8988T (cell line): ENCODE measurements around the gene C16orf78.
A peak's percentile ranks its signal among the peaks of the same experiment; 100 is the strongest.

Source experiments
- DNase-seq: peaks from one replicate; pipeline ENCODE4 v3.0.0; 2011

The C16orf78 gene

DNA sequence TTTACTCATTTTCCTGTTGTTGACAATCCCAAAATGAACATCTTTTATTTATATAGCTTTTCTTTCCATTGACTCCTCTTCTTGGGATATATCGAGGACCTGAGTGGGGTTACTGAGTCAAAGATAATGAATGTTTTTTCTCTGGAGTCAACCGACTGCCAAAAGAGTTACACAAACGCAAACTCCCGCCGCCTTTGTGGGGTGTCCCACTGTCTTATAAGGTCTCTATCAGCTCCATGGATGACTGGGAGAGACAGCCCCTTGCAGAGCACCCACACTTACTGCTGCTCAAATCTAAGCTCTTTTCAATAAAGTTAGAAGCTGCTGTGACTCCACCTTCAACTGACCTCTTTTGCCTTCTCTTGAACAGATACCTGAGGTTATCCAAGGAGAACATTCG, 25.2 kb downstream of the C16orf78 start:
- DNase-seq, result no peak

DNA sequence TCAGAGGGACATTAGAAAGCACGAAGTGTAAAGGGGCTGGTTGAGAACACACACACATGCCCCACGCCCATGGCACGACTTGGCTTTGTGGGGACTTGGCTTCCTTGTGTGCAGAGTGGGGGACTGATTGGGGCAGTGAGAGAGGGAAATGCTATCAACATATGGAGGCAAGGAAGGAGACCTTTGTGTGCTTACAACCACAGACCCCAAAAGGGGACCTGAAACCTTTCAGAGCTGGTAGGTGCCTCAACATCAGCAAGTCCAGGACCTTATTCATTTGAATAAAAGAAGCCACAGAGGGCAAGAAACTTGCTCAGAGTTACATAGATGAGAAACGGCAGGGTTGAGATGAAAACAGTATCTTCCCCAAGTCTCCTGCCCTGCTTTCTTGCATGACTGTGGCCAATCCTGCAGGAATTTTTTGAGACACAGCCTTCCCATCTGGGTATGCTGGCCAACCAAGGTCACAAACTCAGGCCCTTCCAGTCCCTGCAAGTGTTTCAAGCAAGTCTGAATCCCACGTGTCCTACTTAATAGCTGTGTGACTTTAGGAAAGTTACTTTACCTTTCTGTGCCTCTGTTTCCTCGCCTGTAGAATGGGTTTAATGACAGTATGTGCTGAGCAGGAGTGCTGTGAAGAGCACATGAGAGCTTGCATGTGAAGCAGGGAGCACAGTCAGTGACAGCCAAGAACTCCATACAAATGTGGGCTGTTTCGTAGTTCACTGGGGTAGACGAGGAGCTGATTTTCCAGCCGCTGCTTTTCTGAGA, 26.2 kb downstream of the C16orf78 start:
- no peak for DNase-seq

DNA sequence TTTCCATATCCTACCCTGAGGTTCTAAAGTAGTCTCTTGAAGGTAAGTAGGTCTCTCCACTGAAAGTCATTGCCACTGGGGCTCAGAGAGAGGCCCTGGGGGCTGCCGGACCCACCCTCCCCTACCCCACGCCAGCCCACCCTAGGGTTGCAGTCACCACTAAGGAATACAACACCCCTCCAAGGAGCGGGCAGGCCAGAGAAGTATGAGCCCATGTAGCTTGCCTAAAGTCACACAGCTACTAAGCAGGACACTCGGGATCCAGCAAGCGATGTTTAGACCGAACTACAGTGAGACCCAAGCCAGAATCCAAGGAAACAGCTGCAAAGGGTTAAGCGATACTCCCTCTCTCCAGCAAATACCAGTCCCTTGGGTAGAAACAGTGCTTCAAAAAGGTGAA, 27.0 kb downstream of the C16orf78 start:
- DNase-seq, result no peak

DNA sequence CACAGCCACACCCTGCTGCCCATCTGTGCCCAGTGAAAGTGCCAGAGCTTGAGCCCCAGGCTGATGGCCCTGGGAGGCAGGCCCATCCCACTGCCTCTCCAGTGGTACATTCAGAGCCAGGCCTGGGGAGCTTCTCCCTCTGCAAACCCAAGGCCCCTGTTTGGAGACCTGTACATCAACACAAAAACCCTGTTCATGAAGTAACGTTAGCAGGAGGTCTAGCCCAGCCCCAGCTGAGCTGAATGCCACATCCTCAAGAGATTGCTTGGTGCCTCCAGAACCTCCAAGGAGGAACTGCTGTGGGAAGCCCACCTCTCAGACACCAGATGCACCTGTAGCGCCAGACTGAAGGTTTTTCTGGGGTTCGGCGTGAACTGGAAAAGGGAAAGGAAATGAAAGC, 31.5 kb downstream of the C16orf78 start:
- DNase-seq, result no peak

DNA sequence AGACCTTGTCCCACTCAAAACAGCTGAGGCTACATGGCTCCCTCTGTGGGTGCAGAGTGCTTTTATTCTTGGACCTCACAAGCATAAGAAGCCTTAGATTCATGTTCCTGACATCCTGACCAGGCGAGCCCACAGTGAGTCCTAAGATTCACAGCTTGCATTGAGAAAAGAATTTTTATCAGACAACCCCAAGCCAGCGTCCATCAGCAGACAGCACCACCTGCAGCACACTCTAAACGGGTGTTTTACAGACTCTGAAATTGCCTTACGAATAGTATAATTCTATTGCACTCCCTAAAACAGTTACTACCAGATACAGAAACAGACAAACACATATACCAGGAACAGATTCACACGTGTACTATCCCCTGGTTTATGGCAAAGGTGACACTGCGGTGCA, 31.9 kb downstream of the C16orf78 start:
- DNase-seq, result no peak

DNA sequence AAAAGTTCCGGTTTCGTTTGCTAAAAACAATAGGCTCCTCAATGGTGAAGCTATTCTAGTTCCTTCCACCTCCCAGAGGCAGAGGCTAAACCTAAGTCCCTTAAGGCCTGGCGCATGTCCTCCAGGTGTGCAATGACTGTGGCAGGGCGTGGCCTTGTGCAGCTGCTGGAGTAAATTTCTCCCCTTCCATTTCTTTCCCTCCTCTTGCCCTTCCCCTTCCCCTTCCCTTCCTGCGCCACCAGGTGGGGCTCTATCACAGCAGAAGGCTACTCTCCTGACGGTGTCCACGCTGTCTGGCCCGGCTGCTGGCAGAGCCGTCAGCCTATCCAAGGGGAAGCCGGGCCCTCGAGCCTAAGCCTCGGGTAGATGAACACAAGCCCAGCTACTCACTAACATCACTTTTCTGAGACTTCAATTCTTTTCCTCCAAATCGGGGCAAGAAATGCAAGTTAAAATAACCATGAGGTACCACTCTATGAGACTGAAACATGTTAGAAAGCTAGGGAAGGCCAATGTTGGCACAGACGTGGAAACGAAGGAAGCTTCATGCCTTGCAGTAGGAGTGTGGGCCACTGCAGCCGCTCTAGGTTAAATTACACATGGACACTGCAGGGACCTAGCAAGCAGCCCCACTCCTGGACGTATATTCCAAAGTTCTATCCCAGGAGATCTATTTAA, 34.4 kb downstream of the C16orf78 start:
- DNase-seq, result peak; percentile 79

DNA sequence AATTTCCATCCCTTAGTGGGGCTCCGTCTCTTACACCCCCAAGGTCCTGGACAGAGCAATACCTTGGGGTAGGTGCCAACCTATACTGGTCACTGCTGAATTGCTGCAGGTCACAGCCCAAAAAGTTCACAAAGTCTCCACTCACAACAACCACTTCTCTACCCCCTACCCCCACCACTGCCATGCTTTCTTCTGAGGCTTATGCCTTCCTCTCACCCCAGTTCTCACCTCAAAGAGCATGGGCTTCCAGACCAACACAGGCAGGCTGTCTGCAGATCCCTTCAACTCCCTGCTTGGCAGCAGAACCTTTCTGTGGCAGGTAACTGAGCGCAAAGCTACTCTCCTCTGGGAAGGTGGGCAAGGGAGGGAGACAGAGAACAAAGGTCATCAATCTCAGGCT, 35.5 kb downstream of the C16orf78 start:
- no peak for DNase-seq

DNA sequence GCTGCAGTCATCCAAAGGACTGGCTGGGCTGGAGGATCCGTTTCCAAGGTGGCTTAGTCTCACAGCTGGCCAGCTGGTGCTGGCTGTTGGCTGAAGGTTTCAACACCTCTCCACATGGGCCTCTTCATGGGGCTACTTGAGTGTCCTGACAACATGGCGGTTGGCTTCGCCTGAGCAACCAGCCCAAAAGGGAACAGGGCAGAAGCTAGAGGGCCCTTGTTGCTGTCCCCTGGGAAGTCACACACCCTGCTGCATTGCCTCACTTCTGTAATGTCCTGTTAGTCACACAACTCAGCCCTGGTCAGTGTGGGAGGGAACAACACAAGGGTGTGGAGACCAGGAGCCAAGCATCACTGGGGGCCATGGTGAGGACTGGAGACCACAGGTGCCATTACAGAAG, 36.6 kb downstream of the C16orf78 start:
- DNase-seq, result no peak

DNA sequence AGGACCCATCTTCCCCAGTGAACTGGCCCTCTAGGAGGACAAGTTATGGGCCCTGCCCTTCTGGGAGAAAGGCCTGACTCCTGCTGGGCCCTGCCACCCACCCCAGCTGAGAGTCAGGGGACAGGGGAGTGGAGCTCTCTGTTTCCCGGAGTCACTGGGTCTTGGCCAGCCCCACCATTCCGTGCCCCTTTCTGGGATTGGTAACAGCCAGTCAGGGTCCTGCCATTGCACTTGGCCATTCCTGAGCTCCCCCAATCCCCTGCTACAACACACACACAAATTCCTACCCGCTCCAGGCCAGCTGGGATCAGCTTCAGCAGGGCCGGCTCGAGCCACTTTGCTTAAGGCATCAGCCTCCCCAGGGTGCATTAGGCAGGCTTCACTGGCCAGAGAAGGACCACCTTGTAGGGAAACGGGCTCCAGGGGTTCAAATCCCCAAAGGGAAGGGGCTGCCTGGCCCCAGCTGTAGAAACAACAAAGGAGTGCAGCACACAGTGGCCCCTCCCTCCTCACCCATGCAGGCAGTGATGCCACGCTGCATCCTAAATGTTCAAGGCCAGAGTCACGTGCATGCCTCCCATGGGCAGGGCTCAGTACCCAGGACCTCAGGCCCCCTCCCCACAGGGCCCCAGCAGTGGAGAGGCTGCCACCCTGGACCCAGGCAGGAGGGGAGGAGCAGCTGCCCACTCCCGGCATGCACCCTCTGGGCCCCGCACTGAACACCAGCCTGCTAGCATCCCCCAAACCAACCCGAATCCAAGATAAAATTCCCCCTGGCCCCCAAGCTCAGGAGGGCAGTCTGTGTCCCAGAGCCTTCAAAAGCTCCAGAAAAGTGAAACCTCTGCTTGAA, 37.7 kb downstream of the C16orf78 start:
- no peak for DNase-seq

DNA sequence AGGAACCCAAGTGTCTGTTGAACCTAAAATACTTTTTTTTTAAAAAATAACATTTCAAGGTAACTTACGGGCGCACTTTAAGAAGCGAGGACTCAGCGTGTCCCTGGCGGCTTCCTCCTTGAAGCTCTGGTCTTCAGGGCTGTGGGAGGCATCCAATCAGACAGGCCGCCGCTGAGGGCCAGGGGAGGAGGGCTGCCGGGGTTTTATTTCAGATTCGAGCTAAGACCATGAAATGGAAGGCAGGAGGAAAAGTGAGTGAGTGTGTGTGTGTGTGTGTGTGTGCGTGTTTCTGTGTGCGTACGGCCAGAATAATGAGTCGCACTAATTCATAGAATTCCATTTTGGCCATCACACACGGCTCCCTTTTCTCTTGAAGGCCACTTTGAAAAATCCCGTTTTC, 41.1 kb downstream of the C16orf78 start:
- DNase-seq, result no peak

DNA sequence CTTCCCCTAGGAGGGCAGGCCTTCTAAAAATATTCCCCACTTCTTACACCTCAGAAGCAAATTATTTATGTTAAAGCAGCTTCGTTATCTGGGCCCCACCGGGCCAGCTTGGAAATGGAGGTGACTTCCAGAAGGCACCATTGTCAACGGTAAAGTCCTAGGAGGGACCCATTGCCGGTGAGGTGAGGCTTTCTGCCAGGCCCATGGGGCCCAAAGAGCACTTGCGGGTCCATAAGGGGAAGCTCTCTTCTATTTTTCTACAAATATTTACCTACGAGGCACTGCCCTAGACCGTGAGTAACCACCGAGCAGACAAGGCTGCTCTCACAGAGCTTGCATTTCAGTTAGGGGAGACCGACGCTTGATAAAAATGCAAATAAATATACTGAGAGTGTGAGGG, 41.5 kb downstream of the C16orf78 start:
- no peak for DNase-seq

DNA sequence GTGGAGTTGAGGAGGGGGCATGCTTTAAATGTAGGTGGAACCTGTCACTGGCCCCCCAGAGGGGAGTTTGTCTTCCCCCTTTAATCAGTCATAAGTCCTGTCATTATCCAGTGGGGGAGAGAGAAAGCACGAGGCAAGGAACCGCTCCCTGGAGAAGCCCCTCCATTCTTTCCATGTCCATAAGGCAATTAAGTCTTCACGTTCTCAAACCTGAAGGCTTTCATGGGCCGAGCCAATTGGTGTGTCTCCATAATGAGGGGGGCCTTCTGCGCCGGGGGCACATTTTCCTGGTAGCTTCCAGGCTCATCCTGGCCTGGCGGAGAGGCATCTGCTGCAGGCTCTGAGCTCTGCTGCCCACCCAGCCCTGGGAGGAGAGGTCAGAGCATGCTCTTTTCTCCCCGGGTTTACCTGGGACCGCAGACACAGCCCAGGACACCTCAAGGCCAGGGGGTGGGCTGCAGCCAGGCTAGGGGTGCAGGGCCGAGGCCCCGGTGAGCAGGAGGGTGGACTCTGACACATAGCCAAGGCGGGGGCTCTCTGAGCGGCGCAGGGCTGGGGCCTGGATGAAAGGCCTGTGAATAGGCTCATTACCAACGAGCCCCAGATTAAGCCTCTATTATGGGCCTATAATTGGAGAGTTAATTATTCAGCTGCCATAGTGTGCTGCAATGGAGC, 42.5 kb downstream of the C16orf78 start:
- no peak for DNase-seq

DNA sequence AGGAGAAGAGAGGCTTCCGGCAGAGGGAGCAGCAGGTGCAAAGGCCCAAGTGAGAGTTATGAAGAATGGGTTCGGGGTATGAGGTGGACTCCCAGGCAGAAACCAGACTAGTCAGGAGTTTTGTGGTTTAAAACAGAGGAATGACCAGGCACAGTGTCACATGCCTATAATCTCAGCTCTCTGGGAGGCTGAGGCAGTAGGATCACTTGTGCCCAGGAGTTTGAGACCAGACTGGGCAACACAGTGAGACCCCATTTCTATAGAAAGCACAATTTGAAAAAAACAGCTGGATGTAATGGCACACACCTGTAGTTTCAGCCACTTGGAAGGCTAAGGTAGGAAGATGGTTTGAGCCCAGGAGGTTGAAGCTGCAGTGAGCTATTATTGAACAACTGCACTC, 43.8 kb downstream of the C16orf78 start:
- DNase-seq, result no peak

DNA sequence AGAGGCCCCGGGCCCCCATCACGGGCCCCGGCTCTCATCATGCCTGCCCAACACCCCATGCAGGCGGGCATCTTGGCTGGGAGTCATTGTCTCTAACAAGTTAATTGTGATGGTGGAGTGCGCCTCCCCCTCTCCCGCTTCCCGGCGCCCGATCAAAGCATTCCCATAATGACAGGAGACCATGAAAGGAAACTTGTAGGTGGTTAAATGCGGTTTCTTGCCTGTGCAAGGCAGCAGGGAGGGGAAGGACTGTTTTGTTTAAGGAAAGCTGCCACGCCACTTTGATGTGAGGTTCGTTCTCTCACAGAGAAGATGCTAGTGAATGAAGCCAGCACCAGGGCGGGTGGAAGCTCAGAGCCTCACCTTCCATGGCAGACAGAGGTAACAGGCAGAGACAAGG, 45.4 kb downstream of the C16orf78 start:
- no peak for DNase-seq

DNA sequence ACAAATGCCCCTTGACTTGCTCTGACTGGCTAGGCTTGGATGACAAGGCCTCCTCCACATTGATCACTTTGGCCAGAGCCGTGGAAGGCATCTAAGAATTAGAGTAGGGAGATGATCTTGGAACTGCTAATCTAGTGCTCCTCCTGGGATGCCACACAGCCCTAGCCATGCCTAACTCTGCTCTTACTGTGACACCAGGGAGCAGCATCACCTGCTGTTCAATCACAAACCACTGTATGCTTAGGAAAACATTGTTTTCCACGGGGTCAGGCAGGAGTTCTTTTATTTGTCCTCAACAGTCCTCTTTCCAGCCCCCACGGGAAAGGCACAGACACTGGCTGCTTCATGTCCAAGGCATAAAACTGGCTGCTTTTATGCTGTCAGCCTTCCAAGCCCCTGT, 46.3 kb downstream of the C16orf78 start:
- no peak for DNase-seq

DNA sequence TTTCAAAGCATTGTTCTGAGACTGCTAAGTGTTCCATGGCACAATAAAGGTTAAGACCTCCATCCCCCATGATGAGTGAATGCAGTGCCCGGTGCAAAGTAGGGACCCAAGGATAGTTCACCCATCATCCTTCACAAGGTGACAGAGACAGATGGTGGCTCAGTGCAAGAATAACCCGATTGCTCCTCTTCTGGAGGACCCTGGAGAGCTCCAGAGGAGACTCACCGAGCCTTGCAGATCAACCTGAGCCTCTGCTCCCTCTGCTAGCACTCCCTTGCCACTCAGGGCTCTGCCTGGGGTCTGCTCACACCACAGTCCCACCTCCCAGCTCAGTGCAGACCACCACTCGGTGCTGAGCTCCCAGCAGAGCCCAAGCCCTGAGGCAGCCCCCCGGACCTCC, 49.3 kb downstream of the C16orf78 start:
- no peak for DNase-seq

DNA sequence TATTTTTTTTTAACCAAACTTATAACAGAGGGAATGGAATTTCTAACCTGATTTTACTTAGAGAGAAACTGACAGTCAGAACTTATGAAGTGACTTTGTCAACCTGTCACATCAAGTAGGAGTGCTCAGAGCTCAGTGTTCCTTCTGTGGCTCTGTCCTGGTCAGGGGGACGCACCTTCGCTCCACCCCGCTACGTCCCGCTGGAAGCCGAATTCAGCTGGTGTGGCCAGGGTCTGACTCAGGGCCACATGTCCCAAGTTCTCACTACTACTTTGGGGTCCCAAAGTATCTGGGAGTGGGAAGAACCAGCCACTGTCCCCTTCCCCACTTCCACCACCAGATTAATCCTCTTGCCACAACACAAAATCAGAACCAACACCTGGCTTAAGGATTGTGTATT, 51.4 kb downstream of the C16orf78 start:
- DNase-seq, result no peak

DNA sequence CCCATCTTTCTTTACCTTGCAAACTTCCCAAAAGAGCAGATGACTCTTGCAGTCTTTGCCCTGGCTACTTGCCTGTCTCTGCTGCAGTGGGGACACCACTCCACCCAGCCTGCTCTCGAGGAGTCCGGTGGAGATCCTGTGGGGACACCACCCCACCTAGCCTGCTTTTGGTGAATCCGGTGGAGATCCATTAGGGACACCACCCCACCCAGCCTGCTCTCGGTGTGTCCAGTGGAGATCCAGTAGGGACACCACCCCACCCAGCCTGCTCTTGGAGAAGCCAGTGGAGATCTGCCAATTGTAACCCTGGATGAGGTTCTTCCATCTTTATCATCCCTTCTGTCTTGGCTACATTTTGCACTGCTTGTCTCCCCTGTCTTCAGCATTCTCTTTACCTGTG, 54.2 kb downstream of the C16orf78 start:
- DNase-seq, result no peak

DNA sequence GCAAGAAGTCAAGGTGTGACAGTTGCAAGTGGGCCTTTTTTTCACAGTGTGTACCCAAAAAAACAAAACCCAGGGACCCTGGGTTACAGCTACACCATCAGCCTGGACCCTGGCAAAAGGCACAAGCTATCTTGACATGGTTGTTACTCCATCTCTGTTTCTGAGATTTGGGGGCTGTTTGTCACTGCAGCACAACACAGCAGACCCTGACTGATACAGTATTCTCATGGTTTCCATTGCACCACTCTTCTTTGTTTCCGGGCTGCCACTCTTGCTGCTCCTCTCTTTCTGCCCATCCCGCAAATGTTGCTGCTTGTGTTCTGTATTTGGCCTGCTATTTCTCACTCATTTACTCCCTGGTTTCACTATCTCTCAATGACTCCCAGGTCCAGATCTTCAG, 55.2 kb downstream of the C16orf78 start:
- no peak for DNase-seq

DNA sequence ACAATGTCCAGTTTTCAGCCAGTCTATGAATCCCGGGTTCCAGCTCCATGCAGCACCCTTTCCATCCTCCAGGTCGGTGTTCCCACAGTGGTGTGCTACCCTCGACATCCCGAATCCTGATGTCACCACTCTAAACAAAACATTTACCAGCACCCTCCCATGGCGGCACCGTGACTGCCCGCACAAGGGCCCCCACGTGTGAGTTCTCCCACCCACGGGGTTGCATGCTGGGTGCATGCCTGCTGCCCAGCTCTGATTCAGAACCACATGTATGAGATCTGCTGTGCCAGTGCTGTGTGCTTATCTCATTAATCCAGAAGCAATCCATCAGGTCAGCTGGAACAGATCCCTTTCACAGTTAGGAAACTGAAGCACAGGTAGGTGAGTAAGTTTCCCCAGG, 57.4 kb downstream of the C16orf78 start:
- DNase-seq, result no peak

DNA sequence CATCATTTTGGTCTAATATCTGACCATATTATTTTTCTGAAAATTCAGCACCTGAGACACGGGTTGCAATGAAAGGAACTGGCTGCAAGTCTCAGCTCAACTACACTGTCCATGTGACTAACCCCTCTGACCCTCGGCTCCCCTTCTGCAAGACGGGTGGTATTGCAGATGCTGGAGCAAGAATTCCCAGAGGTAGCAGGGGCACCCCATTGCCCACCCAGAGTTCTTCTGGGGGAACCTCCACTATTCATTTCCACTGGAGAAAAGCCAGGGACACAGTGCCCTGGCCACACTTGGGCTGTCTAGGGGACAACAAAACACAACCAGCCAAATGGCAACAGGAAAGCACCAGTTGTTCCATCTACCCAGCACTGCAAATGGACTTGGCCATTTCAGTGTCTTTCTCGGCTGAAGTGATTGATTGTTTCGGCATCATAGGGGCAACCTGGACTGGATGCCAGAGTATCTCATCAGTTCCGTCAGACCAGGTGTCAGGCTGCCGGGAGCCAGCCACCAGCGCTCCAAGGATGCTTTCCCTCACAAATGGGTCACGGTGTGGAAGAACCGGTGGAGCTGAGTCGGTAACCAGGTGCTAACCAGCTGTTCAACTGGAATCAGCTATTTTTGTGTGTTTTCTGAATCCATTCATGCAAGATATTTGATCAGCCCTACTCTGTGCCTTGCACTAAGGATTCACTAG, 58.1 kb downstream of the C16orf78 start:
- no peak for DNase-seq

DNA sequence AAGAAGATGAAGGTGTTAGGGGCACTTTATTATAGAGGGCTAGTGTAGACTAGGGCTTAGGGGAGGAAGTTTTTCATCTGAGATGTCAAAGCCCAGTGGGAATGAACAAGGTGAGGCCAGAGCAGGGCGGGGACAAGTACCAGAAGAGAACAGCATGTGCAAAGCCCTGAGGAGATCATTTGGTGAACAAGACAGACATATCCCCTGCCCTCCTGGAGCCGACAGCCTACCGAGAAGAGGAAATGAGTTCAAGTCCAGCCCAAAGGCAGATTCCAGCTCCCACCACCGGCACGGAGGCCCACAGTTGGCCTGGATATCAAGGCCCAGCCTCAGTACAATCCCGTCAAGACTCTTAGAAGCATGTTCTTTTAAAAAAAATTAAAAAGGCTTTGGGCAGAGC, 61.1 kb downstream of the C16orf78 start:
- no peak for DNase-seq

DNA sequence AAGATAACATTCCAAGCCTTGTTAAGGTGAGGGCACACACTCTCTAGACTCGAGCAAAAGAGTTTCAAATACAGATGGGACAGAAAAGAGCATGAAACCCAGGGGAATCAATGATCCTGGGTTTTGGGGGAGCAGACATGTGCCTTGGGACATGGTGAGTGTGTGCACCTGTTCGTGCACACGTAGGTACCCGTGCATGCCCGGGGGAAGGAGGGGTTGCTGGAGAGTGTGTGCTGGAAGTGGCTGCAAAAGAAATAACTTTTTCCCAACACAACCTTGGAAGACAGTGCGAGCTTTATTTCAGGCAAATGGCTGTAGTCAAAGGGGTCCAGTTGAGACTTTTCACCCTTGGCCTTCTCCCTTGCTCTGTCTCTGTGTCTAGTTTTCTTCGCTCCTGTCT, 62.6 kb downstream of the C16orf78 start:
- DNase-seq, result no peak
